ENCODE measurements around the gene ANKRD37.
A peak's percentile ranks its signal among the peaks of the same experiment; 100 is the strongest.
"Not testable (repeated sequence)": the region's sequence is repeated elsewhere in the genome, so short reads cannot be mapped to it uniquely, and the experiment has no call there.

The ANKRD37 gene

DNA sequence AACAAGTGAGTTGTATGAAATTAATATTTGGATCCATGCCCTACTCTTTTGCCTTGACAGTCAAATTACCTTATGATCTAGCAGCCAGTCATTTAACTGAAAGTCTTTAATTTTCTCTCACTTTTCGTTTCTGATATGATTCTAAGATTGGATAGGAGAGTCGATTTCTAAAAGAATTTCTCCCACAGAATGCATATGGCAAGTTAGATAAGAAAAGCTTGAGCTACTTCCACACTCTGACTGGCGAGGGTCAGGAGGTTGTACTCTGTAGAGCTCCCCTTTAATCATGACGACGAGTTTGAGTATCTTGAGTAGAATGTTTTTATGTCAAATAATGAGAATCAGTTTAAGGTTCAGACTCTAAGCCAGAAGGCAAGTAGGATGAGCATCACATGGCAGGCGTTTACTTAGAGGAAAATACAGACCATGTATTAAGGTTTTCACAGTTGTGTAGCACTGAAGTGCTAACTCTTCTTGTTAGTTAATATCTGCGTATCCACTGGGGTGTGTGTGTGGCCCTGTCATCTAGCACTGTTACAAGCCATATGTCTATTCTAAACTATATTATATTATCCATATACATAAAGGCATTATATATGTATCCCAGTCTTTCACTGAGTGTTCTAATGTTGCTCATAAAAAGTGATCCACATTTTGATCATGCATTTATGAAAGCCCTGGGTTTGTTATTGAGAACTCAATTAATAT is 38.8 kb upstream of the ANKRD37 start:
- ChIA-PET POLR2A (no interaction called here), CTCF (interaction anchor here (0.5 to 0.9 kb wide), 2 partner anchors 177 to 241 kb away, joined by 3 to 4 read pairs; no protein-coding TSS in a partner anchor)
- DNase-seq (ENCODE audit: low read depth, low spot score), result no peak
- TF ChIP-seq, protein P1, sequence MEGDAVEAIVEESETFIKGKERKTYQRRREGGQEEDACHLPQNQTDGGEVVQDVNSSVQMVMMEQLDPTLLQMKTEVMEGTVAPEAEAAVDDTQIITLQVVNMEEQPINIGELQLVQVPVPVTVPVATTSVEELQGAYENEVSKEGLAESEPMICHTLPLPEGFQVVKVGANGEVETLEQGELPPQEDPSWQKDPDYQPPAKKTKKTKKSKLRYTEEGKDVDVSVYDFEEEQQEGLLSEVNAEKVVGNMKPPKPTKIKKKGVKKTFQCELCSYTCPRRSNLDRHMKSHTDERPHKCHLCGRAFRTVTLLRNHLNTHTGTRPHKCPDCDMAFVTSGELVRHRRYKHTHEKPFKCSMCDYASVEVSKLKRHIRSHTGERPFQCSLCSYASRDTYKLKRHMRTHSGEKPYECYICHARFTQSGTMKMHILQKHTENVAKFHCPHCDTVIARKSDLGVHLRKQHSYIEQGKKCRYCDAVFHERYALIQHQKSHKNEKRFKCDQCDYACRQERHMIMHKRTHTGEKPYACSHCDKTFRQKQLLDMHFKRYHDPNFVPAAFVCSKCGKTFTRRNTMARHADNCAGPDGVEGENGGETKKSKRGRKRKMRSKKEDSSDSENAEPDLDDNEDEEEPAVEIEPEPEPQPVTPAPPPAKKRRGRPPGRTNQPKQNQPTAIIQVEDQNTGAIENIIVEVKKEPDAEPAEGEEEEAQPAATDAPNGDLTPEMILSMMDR (IDR thresholded peaks at IDR 0.05; ENCODE audit: insufficient read depth, low read length, missing control alignments), result no peak
- H3K4me3 ChIP-seq (ENCODE audit: low read depth, low read length), result no peak overlapping the region

DNA sequence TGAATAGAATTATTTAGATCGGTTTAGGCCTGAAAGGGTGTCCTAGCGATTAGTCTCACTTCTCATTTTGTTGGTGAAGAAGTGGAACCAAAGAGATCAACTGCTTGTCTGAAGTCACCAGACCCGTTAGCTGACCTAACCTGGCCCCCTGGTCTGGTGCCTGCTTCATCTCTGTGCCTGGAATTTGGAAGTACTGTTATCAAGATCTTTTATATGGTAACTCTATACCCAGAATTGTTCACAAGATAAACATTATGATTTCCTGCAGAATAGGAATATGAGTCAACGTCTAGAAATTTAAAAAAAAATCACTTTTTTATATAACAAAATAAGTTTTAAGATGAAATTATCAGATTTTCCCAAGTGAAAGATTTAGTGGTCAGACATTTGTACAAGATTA is 38.1 kb upstream of the ANKRD37 start:
- no peak overlapping the region for H3K4me3 ChIP-seq (ENCODE audit: low read depth, low read length)
- TF ChIP-seq, protein P1 (IDR thresholded peaks at IDR 0.05; ENCODE audit: insufficient read depth, low read length, missing control alignments), result no peak
- ChIA-PET CTCF (interaction anchor here (0.9 kb wide), 2 partner anchors 15 to 240 kb away, joined by 3 read pairs; no protein-coding TSS in a partner anchor), POLR2A (no interaction called here)
- DNase-seq (ENCODE audit: low read depth, low spot score), result peak; percentile 24

DNA sequence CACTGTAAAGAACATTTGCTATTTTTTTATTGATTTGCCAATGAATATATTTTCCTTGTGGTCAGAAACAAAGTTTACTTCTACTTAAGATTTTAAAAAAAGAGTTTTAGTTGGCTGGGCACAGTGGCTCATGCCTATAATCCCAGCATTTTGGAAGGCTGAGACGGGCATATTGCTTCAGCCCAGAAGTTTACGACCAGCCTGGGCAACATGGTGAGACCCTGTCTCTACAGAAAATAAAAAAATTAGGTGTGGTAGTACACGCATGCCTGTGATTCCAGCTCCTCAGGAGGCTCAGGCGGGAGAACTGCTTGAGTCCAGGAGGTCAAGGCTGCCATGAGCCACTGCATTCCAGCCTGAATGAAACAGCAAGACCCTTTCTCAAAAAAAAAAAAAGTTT is 37.7 kb upstream of the ANKRD37 start:
- ChIA-PET POLR2A (no interaction called here), CTCF (interaction anchor here (0.9 kb wide), 2 partner anchors 15 to 240 kb away, joined by 3 read pairs; no protein-coding TSS in a partner anchor)
- H3K4me3 ChIP-seq (ENCODE audit: low read depth, low read length), result no peak overlapping the region
- DNase-seq (ENCODE audit: low read depth, low spot score), result peak; percentile 37
- TF ChIP-seq, protein P1 (IDR thresholded peaks at IDR 0.05; ENCODE audit: insufficient read depth, low read length, missing control alignments), result no peak

DNA sequence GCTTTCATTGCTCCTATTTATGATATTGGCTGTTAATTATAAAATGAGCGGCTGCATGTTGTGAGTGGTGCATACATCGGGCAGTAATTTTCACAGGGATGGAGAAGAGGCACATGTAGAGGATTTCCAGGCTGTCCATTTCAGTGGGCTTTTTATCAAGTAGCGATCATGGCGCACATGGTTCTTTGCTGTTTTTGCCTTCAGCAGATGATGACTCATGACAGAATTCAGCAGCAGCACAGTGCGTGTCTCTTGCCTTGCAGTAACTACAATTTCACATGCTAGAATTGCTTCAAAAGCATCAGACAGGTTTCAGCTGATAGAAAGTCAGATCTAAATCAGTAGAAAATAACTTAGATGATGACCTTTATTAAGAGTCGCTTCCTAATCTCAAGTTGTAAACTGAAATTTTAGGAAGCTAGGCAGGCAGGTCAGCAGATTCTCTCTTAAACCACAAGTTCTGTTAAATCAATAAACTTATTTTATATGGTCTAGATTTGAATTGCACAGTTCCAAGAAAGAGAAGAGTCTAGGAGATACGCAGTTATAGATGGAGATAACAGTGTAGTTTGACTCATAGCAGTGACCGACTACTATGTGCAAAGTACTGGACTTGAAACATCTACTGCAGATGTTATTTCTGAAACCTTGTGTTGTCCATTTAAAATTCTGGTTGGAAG is 36.7 kb upstream of the ANKRD37 start:
- TF ChIP-seq, protein P1 (IDR thresholded peaks at IDR 0.05; ENCODE audit: insufficient read depth, low read length, missing control alignments), result no peak
- ChIA-PET POLR2A (no interaction called here), CTCF (no interaction called here)
- H3K4me3 ChIP-seq (ENCODE audit: low read depth, low read length), result no peak overlapping the region
- peak; percentile 36 for DNase-seq (ENCODE audit: low read depth, low spot score)

DNA sequence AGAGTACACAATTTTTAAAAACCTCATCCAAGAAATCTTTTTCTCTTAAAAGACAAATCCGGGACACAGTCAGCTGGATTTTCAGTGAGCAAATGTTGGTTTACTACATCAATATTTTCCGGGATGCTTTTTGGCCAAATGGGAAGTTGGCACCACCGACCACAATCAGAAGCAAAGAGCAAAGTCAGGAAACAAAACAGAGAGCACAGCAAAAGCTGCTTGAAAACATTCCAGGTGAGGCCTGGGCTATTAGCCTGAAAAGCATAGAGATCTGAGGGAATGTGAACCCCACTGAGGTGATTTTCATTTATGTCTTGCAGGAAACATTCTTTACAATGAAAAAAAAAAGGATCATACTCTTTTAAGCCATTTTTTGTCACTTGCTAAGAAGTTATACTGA is 34.8 kb upstream of the ANKRD37 start:
- ChIA-PET POLR2A (no interaction called here), CTCF (no interaction called here)
- TF ChIP-seq, protein P1 (IDR thresholded peaks at IDR 0.05; ENCODE audit: insufficient read depth, low read length, missing control alignments), result no peak
- no peak for DNase-seq (ENCODE audit: low read depth, low spot score)
- no peak overlapping the region for H3K4me3 ChIP-seq (ENCODE audit: low read depth, low read length)

DNA sequence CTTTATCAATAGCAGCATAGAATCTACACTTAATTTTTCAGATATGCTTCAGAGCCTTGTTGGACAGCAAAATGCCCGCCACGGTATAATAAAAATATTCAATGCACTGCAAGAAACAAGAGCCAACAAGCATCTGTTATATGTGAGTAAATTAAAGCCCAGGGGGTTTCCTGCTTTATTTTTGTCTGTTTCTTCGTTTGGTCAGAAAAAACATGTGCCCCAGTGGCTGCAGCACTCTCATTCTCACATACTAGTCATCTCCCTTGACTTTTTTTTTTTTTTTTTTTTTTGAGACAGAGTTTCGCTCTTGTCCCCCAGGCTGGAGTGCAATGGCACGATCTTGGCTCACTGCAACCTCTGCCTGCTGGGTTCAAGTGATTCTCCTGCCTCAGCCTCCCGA is 34.1 kb upstream of the ANKRD37 start:
- POLR2A ChIA-PET; H3K4me3 ChIP-seq (ENCODE audit: low read depth, low read length); CTCF ChIA-PET; DNase-seq (ENCODE audit: low read depth, low spot score): not testable (repeated sequence)
